Subcutaneous abdominal adipose tissue (tissue), 5 donors: ENCODE results near the gene DOCK9.
"Not testable (repeated sequence)": the region's sequence is repeated elsewhere in the genome, so short reads cannot be mapped to it uniquely, and the experiment has no call there.

ENCODE experiments used
- H3K27ac ChIP-seq: one replicate; pipeline ENCODE4 v1.7.0; 2013; ENCODE audit warnings: low read depth, mild to moderate bottlenecking, inconsistent platforms, low read length, moderate library complexity
- H3K27me3 ChIP-seq, 5 donors: one replicate each; pipeline ENCODE4 v1.7.0; 2013; ENCODE audit warnings: low read length in 5 of 5, inconsistent platforms in 1 of 5; ENCODE audit not compliant: control insufficient read depth in 5 of 5, insufficient read depth in 4 of 5
- H3K36me3 ChIP-seq, 5 donors: one replicate each; pipeline ENCODE4 v1.7.0; 2013; ENCODE audit warnings: low read length in 5 of 5; ENCODE audit not compliant: control insufficient read depth in 5 of 5, insufficient read depth in 5 of 5
- H3K4me1 ChIP-seq, 5 donors: one replicate each; pipeline ENCODE4 v1.7.0; 2013; ENCODE audit warnings: low read length in 5 of 5, mild to moderate bottlenecking in 3 of 5, moderate library complexity in 1 of 5; ENCODE audit not compliant: control insufficient read depth in 5 of 5, insufficient read depth in 5 of 5
- H3K4me3 ChIP-seq, 5 donors: one replicate each; pipeline ENCODE4 v1.7.0; 2013; ENCODE audit warnings: low read length in 5 of 5, low read depth in 1 of 5
- H3K9ac ChIP-seq, 5 donors: one replicate each; pipeline ENCODE4 v1.7.0; 2013; ENCODE audit warnings: low read length in 5 of 5, mild to moderate bottlenecking in 4 of 5, moderate library complexity in 3 of 5
- H3K9me3 ChIP-seq, 5 donors: one replicate each; pipeline ENCODE4 v1.7.0; 2013; ENCODE audit warnings: low read length in 5 of 5; ENCODE audit not compliant: control insufficient read depth in 5 of 5
- donor health status: healthy.
- donor health status: healthy.
- donor health status: healthy.
- donor health status: healthy.
- donor health status: healthy.

The DOCK9 gene

DNA sequence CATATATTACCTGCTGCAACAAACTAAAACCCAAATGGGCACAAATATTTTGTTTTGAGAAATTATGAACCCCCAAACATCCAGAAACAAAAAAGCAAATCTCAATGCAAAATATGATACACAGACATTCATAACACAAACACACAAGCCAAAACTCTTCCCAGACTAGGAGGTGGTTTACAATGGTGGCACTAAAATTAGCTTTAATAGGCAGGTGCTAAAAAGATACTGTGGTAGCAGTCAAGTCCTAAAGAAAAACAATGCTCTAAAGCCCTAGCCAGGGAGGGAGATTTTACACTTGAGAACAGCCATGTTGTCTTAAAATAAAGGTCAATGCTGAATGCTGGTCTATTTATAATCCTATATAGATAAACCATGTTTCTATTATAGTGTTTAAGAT is 65.0 kb downstream of the DOCK9 start:
- Histone ChIP-seq H3K4me3 (no peak overlapping the region), H3K27me3 (no peaks in the 10 kb centered on the region), H3K27ac (no peak overlapping the region), H3K4me1 (peaks cover 0 to 25% (median 17%) of the 10 kb centered on the region in 5 donors), H3K36me3 (peaks cover 0 to 6% (median 0%) of the 10 kb centered on the region in 5 donors), H3K9ac (no peak overlapping the region), H3K9me3 (no peaks in the 10 kb centered on the region)

GRCh38 chr13:98910501-98910951 is 67.3 kb downstream of the DOCK9 start:
- Histone ChIP-seq H3K27me3 (no peaks in the 10 kb centered on the region), H3K4me3 (no peak overlapping the region)

DNA sequence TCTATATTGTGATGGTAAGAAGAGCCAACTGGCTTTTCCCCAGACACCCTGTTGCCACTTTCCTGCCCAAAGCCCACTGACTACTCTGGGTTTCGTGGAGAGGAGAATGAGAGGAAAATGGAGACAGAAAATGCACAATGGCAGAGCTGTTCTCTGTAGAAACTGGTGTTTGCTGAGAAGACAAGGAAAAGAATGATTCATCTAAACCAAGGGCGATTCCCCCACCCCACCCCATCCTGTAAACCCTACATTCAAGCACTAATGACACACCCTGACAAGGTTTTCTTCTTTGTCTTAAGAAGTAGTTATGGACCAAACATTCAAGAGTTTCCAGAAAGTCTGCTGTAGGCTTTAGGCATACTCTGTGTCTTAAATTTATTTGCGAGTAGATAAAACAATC is 68.8 kb downstream of the DOCK9 start:
- H3K9me3 ChIP-seq = no peaks in the 10 kb centered on the region
- peaks cover 0 to 3% (median 0%) of the 10 kb centered on the region in 5 donors for H3K36me3 ChIP-seq
- H3K4me1 ChIP-seq = peaks cover 0 to 8% (median 0%) of the 10 kb centered on the region in 5 donors
- peak overlapping the region; percentile 73 for H3K27ac ChIP-seq
- no peaks in the 10 kb centered on the region for H3K27me3 ChIP-seq
- no peak overlapping the region for H3K4me3 ChIP-seq
- no peak overlapping the region for H3K9ac ChIP-seq

More at GRCh38 chr13:98910501-98910951, 67.3 kb downstream of the DOCK9 start:
- peaks cover 0 to 8% (median 0%) of the 10 kb centered on the region in 5 donors for H3K4me1 ChIP-seq
- H3K36me3 ChIP-seq = peaks cover 0 to 6% (median 3%) of the 10 kb centered on the region in 5 donors
- H3K9me3 ChIP-seq = no peaks in the 10 kb centered on the region
- H3K27ac ChIP-seq = peak overlapping the region; percentile 75
- H3K9ac ChIP-seq = no peak overlapping the region

- H3K9me3 ChIP-seq = no peaks in the 10 kb centered on the region
- no peak overlapping the region for H3K9ac ChIP-seq
- no peak overlapping the region for H3K27ac ChIP-seq
- H3K36me3 ChIP-seq = peaks cover 5 to 12% (median 8%) of the 10 kb centered on the region in 5 donors
- no peak overlapping the region for H3K4me3 ChIP-seq
- H3K27me3 ChIP-seq = no peaks in the 10 kb centered on the region
- peaks cover 0 to 8% (median 0%) of the 10 kb centered on the region in 5 donors for H3K4me1 ChIP-seq
Measured at GRCh38 chr13:98906746-98907502, 70.9 kb downstream of the DOCK9 start.

- Histone ChIP-seq H3K27ac (no peak overlapping the region), H3K4me3 (no peak overlapping the region), H3K36me3 (peaks cover 10 to 25% (median 23%) of the 10 kb centered on the region in 5 donors), H3K9me3 (no peaks in the 10 kb centered on the region), H3K9ac (no peak overlapping the region), H3K4me1 (peaks cover 0 to 3% (median 0%) of the 10 kb centered on the region in 5 donors), H3K27me3 (no peaks in the 10 kb centered on the region)
Measured at GRCh38 chr13:98905199-98905598, 72.7 kb downstream of the DOCK9 start.

DNA sequence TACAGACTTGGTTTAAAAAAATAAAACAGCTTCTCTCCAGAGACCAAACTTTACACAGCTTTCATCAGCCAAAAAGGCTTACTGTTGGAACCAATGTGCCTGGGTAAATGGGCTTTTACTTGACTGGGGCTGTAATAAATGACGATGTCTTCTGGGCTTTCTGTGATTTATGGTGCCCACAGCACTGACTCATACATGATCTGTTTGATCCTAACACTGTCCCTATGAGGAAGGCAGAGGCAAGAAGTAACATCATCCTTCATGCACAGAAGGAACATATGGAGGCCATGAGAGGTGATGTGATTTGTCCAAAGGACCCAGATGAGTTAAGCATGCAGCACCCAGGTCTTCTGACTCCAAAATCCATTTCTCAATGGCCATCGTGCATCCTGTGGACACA is 77.4 kb downstream of the DOCK9 start:
- H3K9me3 ChIP-seq = no peaks in the 10 kb centered on the region
- peaks cover 14 to 57% (median 45%) of the 10 kb centered on the region in 5 donors for H3K36me3 ChIP-seq
- H3K9ac ChIP-seq = no peak overlapping the region

GRCh38 chr13:98897706-98898105 is 80.2 kb downstream of the DOCK9 start:
- no peaks in the 10 kb centered on the region for H3K9me3 ChIP-seq
- no peak overlapping the region for H3K27ac ChIP-seq
- H3K4me1 ChIP-seq = peaks cover 0 to 16% (median 11%) of the 10 kb centered on the region in 5 donors
- peaks cover 14 to 56% (median 44%) of the 10 kb centered on the region in 5 donors for H3K36me3 ChIP-seq
- no peak overlapping the region for H3K9ac ChIP-seq
- no peak overlapping the region for H3K4me3 ChIP-seq
- H3K27me3 ChIP-seq = no peaks in the 10 kb centered on the region

More for the DNA sequence above, 77.4 kb downstream of the DOCK9 start:
- Histone ChIP-seq H3K4me1 (peaks cover 0 to 3% (median 0%) of the 10 kb centered on the region in 5 donors), H3K4me3 (no peak overlapping the region), H3K27me3 (no peaks in the 10 kb centered on the region), H3K27ac (no peak overlapping the region)

DNA sequence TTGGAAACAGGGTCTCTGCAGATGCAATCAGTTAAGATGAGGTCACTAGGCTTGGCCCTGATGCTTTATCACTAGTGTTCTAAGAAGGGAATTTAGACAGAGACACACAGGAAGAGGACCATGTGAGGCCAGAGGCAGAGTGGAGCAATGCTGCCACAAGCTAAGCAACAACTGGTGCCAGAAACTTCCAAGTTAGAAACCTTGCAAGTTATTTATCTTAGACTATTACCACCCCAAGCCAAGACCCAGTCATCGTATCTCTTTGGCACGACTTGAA is 81.1 kb downstream of the DOCK9 start:
- H3K36me3 ChIP-seq = peaks cover 8 to 47% (median 36%) of the 10 kb centered on the region in 5 donors
- no peak overlapping the region for H3K9ac ChIP-seq
- peaks cover 0 to 22% (median 14%) of the 10 kb centered on the region in 5 donors for H3K4me1 ChIP-seq
- no peak overlapping the region for H3K27ac ChIP-seq
- no peak overlapping the region for H3K4me3 ChIP-seq
- no peaks in the 10 kb centered on the region for H3K27me3 ChIP-seq
- no peaks in the 10 kb centered on the region for H3K9me3 ChIP-seq

GRCh38 chr13:98896083-98896867 is 81.6 kb downstream of the DOCK9 start:
- no peak overlapping the region for H3K9ac ChIP-seq

DNA sequence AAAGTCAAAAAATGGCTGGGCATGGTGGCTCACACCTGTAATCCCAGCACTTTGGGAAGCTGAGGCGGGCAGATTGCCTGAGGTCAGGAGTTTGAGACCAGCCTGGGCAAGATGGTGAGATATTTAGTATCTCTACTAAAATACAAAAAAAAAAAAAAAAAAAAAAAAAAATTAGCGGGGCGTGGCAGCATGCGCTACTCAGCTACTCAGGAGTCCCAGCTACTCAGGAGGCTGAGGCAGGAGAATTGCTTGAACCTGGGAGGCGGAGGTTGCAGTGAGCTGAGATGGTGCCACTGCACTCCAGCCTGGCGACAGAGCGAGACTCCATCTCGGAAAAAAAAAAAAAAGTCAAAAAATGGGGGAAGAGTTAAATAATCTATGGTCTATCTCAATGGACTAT is 83.0 kb downstream of the DOCK9 start:
- not testable (repeated sequence) for H3K4me3 ChIP-seq, H3K9ac ChIP-seq, H3K27me3 ChIP-seq, H3K9me3 ChIP-seq, H3K27ac ChIP-seq
- peaks cover 4 to 34% (median 17%) of the 10 kb centered on the region in 5 donors for H3K36me3 ChIP-seq
- H3K4me1 ChIP-seq = peaks cover 3 to 34% (median 19%) of the 10 kb centered on the region in 5 donors

More at GRCh38 chr13:98896083-98896867, 81.6 kb downstream of the DOCK9 start:
- no peak overlapping the region for H3K4me3 ChIP-seq
- no peaks in the 10 kb centered on the region for H3K9me3 ChIP-seq
- H3K4me1 ChIP-seq = peaks cover 0 to 22% (median 14%) of the 10 kb centered on the region in 5 donors
- H3K36me3 ChIP-seq = peaks cover 4 to 43% (median 31%) of the 10 kb centered on the region in 5 donors
- H3K27ac ChIP-seq = no peak overlapping the region
- no peaks in the 10 kb centered on the region for H3K27me3 ChIP-seq
